HEK293 (cell line): ENCODE results near the gene TNS3.

Experiments used
- CTCF ChIA-PET: fragments of 350-600 bp; formaldehyde crosslinking; extraction: SDS; loops from one replicate; lab custom pipeline; 2021; ENCODE audit warnings: antibody characterized with exemption; lab: Yijun Ruan, JAX
- POLR2A ChIA-PET: fragments of 300-600 bp; formaldehyde crosslinking; extraction: SDS; loops from one replicate; lab custom pipeline; 2020; ENCODE audit warnings: antibody characterized with exemption, inconsistent platforms; lab: Yijun Ruan, JAX
- H3K27ac ChIP-seq: fragments of 200-500 bp; sonication (Bioruptor generic); 2 replicates; pipeline ENCODE4 v1.5.1; 2014; ENCODE audit warnings: low read depth, low read length, control low read depth, inconsistent platforms; ENCODE audit errors: extremely low read depth
- H3K36me3 ChIP-seq, 2 experiments: fragments of 200-500 bp in 1 of 2; sonication (Bioruptor generic) in 1 of 2; 1 replicate in 1 of 2; 2 replicates in 1 of 2; pipeline ENCODE4 v1.5.1; 2014 to 2017; ENCODE audit warnings: inconsistent platforms in 2 of 2, low read length in 2 of 2; ENCODE audit not compliant: control insufficient read depth in 2 of 2, insufficient read depth in 1 of 2
- H3K4me1 ChIP-seq: fragments of 200-500 bp; sonication (Bioruptor generic); 2 replicates; pipeline ENCODE4 v1.5.1; 2014; ENCODE audit warnings: mild to moderate bottlenecking, low read length, inconsistent platforms; ENCODE audit not compliant: control insufficient read depth, insufficient read depth
- H3K4me3 ChIP-seq: 2 replicates; pipeline ENCODE4 v1.5.1; 2011; ENCODE audit warnings: low read depth, mild to moderate bottlenecking, control low read depth, low read length, moderate library complexity
- H3K9me3 ChIP-seq: fragments of 200-500 bp; sonication (Bioruptor generic); 2 replicates; pipeline ENCODE4 v1.5.1; 2014; ENCODE audit warnings: low read depth, low read length, inconsistent platforms; ENCODE audit not compliant: control insufficient read depth, insufficient read depth
- EGR2 ChIP-seq: fragments of 450-650 bp; formaldehyde crosslinking; IDR thresholded peaks from 2 replicates; pipeline ENCODE4 v1.5.1; 2016; ENCODE audit warnings: low read depth, missing biosample characterization, missing genetic modification characterization
- GLIS1 ChIP-seq: fragments of 450-650 bp; formaldehyde crosslinking; IDR thresholded peaks from 2 replicates; pipeline ENCODE4 v1.5.1; 2016; ENCODE audit warnings: missing biosample characterization, missing genetic modification characterization
- HOXC10 ChIP-seq: sonication (generic); formaldehyde crosslinking; IDR thresholded peaks from 2 replicates; pipeline ENCODE4 v1.8.1; 2023; ENCODE audit warnings: mild to moderate bottlenecking, missing genetic modification reagents
- HOXD13 ChIP-seq: sonication (generic); formaldehyde crosslinking; IDR thresholded peaks from 2 replicates; pipeline ENCODE4 v1.8.0; 2022; ENCODE audit warnings: missing genetic modification reagents, borderline replicate concordance
- PRDM10 ChIP-seq: fragments of 450-650 bp; formaldehyde crosslinking; IDR thresholded peaks from 2 replicates; pipeline ENCODE4 v1.5.1; 2016; ENCODE audit warnings: missing biosample characterization, missing genetic modification characterization
- ZFHX2 ChIP-seq: fragments of 450-650 bp; formaldehyde crosslinking; conservative IDR thresholded peaks from 2 replicates; pipeline ENCODE4 v1.5.1; 2016; ENCODE audit warnings: missing biosample characterization, missing genetic modification characterization
- ZFP41 ChIP-seq: fragments of 450-650 bp; formaldehyde crosslinking; IDR thresholded peaks from 2 replicates; pipeline ENCODE4 v1.5.1; 2016; ENCODE audit warnings: missing biosample characterization, missing genetic modification characterization, borderline replicate concordance
- ZIC2 ChIP-seq: fragments of 450-650 bp; formaldehyde crosslinking; IDR thresholded peaks from 2 replicates; pipeline ENCODE4 v1.5.1; 2016; ENCODE audit warnings: missing biosample characterization, missing genetic modification characterization
- ZNF148 ChIP-seq: fragments of 450-650 bp; formaldehyde crosslinking; IDR thresholded peaks from 2 replicates; pipeline ENCODE4 v1.5.0; 2017; ENCODE audit warnings: missing biosample characterization, missing genetic modification characterization, borderline replicate concordance
- ZNF19 ChIP-seq: fragments of 450-650 bp; formaldehyde crosslinking; IDR thresholded peaks from 2 replicates; pipeline ENCODE4; 2016; ENCODE audit warnings: missing biosample characterization, missing genetic modification characterization, low read depth
- ZNF426 ChIP-seq: fragments of 450-650 bp; formaldehyde crosslinking; IDR thresholded peaks from 2 replicates; pipeline ENCODE4 v1.5.1; 2017; ENCODE audit warnings: missing biosample characterization, missing genetic modification characterization, mild to moderate bottlenecking, inconsistent platforms, moderate library complexity
- ZNF449 ChIP-seq: fragments of 450-650 bp; formaldehyde crosslinking; IDR thresholded peaks from 2 replicates; pipeline ENCODE4 v1.5.1; 2017; ENCODE audit warnings: missing biosample characterization, mild to moderate bottlenecking, missing genetic modification characterization, moderate library complexity
- ZNF707 ChIP-seq: fragments of 450-650 bp; formaldehyde crosslinking; IDR thresholded peaks from 2 replicates; pipeline ENCODE4 v1.5.1; 2016; ENCODE audit warnings: missing biosample characterization, missing genetic modification characterization
- ZSCAN18 ChIP-seq: fragments of 450-650 bp; formaldehyde crosslinking; IDR thresholded peaks from 2 replicates; pipeline ENCODE4 v1.5.1; 2016; ENCODE audit warnings: missing biosample characterization, missing genetic modification characterization

The TNS3 gene

GRCh38 chr7:47508389-47509380 lies 73.2 kb downstream of the TNS3 start:
- no peaks in the 10 kb centered on the region for H3K4me1 ChIP-seq
- no peak overlapping the region for H3K27ac ChIP-seq
- no peaks in the 10 kb centered on the region for H3K36me3 ChIP-seq
- no peaks in the 10 kb centered on the region for H3K9me3 ChIP-seq
- no peak overlapping the region for H3K4me3 ChIP-seq
- CTCF ChIA-PET: interaction anchor here (0.6 to 1.3 kb wide), 2 partner anchors 311 to 384 kb away, joined by 3 to 7 read pairs; no protein-coding TSS in a partner anchor
- POLR2A ChIA-PET: no interaction called here
- TF ChIP-seq ZNF449 (no peak), ZIC2 (peak; percentile 76), ZNF707 (no peak), ZFHX2 (tag by site-specific recombination) (peak; percentile 65), GLIS1 (tag by site-specific recombination) (peak; percentile 59), EGR2 (tag by site-specific recombination) (peak; percentile 42; the same call in 1 of the 2 replicates), HOXC10 (CRISPR knock-in tag) (no peak)

GRCh38 chr7:47507522-47507921 lies 74.4 kb downstream of the TNS3 start:
- TF ChIP-seq ZNF148 (tag by site-specific recombination) (no peak), ZFHX2 (tag by site-specific recombination) (0 out of 2 replicates have a peak, but pooled peaks have one; percentile 18)
- TF ChIP-seq, all 188 proteins: peak for 1
- POLR2A ChIA-PET: no interaction called here
- no peak overlapping the region for H3K27ac ChIP-seq
- H3K9me3 ChIP-seq: no peaks in the 10 kb centered on the region
- H3K36me3 ChIP-seq: no peaks in the 10 kb centered on the region
- no peak overlapping the region for H3K4me3 ChIP-seq
- no peaks in the 10 kb centered on the region for H3K4me1 ChIP-seq
- CTCF ChIA-PET: interaction anchor here (1.3 kb wide), 2 partner anchors 55 to 312 kb away, joined by 3 read pairs; no protein-coding TSS in a partner anchor

GRCh38 chr7:47506382-47507339 lies 75.2 kb downstream of the TNS3 start:
- Histone ChIP-seq H3K27ac (no peak overlapping the region), H3K36me3 (no peaks in the 10 kb centered on the region), H3K9me3 (no peaks in the 10 kb centered on the region), H3K4me1 (peaks cover 3% of the 10 kb centered on the region; the same call in 1 of the 2 replicates), H3K4me3 (no peak overlapping the region)
- POLR2A ChIA-PET: no interaction called here
- CTCF ChIA-PET: interaction anchor here (1.3 to 1.5 kb wide), 3 partner anchors 55 to 313 kb away, joined by 3 read pairs; no protein-coding TSS in a partner anchor
- TF ChIP-seq ZNF19 (tag by site-specific recombination) (no peak), ZSCAN18 (tag by site-specific recombination) (no peak), HOXD13 (CRISPR knock-in tag) (no peak), ZNF426 (tag by site-specific recombination) (no peak), PRDM10 (tag by site-specific recombination) (no peak), ZFP41 (no peak)
